Peyer's patch (tissue), 4 donors: ENCODE data around the gene REN.

ENCODE experiments used
- CTCF ChIP-seq, 6 experiments: fragments of 450-650 bp in 4 of 6; fragments of 200-600 bp in 2 of 6; sonication (generic) in 1 of 6; IDR thresholded peaks; one replicate each; pipeline ENCODE4 v1.5.1; 2017 to 2019; ENCODE audit warnings: antibody characterized with exemption in 6 of 6, mild to moderate bottlenecking in 3 of 6, moderate library complexity in 1 of 6
- POLR2A ChIP-seq, 2 donors: fragments of 450-650 bp; IDR thresholded peaks; one replicate each; pipeline ENCODE4 v1.5.1; 2017; ENCODE audit warnings: antibody characterized with exemption in 2 of 2, mild to moderate bottlenecking in 2 of 2, moderate library complexity in 2 of 2

GRCh38 chr1:204134103-204134502 is 32.0 kb downstream of the REN start:
- TF ChIP-seq CTCF (IDR thresholded peaks at IDR 0.05): no peak
- TF ChIP-seq POLR2A (IDR thresholded peaks at IDR 0.05): no peak
